GM18868 (cell line): ENCODE results near the gene WNT5A.

Experiments used
- ATAC-seq: cut with Tn5 transposase; IDR thresholded peaks from one replicate; pipeline ENCODE4 v1.9.1; 2021; ENCODE audit warnings: mild to moderate bottlenecking, moderate library complexity; ENCODE audit not compliant: unreplicated experiment

The WNT5A gene

DNA sequence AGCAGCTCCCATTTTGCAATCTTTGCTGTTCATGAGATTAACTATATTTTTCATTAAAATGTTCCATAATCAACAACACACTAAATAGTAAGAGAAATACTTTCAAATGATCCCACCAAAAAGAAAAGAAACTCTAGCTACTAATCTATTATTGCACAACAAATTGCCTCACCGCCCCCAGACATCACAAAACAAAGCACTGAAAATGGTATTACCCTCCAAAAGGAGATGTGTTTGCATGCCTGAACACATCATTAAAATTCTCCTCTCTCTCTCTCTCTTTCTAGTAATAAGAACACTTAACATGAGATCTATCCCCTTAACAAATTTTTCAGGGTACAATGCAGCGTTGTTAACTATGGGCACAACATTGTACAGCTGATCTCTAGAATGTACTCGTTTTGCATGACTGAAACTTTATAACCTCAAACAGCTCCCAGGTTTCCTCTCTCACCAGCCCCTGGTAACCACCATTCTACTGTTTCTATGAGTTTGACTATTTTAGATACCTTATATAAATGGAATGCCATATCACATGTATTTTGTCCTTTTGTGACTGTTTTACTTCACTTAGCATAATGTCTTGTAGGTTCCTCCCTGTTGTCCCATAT, 33.1 kb downstream of the WNT5A start:
- peak; percentile 59 for ATAC-seq

DNA sequence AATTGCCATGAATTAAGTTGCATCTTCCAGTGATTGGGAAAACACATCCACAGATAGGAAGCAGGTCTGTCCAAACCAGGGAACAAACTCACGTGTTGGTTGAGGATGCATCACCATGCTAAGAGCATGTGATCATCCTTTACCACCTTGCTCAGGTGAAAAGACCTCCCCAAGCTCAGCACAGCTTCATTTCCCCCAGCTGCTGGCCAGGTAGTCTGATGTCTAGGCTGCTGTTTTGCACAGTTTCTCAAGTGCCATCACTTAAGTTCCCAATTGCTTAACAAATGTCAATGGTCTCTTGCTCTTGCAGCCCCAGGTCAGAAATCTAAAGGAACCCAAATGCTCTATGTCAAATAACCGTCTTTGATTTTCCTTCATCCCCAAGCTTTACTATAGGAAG, 34.2 kb downstream of the WNT5A start:
- no peak for ATAC-seq

DNA sequence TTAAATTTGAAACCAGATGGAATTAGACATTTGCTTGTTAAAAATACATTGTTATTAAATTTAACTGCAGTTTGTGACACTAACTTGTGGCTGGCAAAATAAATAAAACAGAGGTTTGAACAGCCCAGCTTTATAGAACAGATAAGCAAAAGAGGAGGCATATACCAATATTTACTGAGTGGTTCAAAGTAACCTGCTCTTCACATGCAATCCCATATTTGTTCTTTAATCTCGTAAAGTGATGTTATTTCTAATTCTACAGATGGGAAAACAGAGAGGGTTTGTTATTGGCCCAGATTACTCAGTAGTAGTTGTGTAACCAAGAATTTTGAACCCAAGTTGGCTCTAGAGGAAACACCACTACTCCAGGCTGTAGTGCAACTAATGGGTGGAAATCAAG, 37.6 kb downstream of the WNT5A start:
- ATAC-seq = no peak

DNA sequence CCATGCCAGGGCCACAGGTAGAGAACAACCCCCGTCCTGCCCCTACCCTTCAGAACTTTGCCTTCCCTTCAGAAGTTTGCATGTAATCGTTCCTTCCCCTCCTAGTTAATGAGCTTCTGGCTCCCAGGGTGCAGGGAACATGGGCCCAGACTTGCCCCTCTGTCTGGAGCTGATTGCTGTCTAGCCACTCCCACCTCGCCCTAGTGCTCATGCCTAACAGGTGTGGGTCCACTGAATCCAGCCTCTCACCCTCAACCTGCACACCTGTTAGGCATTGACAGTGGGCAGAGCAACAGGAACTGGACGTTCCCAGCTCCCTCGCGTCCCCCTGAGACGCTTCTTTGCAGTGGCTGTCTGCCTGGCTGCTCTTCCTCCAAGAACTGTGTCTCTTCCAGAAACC, 40.3 kb downstream of the WNT5A start:
- no peak for ATAC-seq

DNA sequence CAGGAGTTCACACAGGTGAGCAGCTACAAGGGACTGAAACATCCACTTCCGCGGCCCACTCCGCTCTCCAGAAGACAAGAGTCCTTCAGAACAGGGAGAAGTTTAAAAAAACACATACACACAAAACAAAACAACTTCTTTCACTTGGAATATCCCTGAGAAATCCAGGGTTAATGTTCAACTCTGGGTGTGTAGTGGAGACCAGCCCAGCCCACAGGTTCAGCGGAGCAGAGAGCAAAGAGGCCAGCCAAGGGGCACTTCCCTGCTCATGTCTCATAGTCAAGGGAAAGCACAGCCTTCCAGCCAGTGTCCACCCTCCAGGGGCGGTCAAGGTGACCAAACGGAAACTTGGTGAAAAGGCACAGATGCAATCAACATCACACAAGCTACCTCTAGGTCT, 41.6 kb downstream of the WNT5A start:
- ATAC-seq = no peak

DNA sequence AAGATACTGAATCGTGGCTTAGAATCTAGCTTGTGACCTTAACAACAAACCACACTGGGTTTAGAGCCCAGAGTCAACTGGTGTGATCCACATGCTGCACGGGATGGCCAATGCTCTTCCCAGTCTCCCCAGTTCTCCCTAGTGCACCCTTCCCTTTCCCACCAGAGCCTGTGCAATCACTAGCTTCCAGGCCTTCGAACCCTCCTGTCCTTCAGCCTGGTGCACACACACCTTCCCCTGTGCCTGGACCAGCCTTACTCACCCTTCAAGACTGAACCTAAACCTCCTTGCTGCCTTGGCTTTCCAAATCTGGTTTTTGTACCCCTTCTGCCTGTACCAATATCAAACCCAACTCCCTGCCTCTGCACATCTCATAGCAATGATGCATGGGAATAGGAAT, 43.8 kb downstream of the WNT5A start:
- no peak for ATAC-seq

DNA sequence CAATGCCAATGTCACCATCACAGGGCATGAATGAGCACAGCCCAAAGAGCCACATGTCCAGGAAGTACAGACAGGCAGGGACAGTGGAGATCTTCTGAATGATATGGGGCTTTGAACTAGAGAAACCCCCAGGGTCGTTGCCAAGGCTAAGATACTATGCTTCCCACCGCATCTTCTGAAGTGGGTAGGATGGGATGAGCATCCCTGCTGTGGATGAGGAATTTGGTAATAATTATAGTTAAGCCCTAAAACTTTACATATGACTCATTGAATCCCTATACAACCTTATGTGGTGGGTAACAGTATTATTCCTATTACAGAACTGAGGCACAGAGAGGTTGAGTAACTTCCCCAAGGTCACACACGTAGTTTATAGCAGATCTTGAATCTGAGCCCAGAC, 44.2 kb downstream of the WNT5A start:
- no peak for ATAC-seq

DNA sequence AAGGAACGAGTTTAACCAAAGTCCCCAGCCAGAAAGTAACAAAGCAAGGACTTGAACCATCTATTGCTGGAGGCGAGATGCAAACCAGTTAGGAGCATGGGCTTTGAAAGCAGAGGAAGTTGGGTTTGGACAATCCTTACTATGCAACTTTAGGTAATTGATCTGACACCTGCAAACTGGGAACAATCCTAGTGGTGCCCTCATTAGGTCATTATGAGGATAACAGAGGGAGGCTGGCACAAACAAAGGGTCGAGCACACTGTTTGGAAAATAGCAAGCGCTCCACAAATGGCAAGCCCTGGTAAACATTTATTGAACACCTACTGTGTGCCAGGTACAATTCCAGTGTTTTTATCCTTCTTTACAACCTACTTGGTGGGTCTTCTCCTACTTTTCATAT, 45.6 kb downstream of the WNT5A start:
- ATAC-seq = no peak

DNA sequence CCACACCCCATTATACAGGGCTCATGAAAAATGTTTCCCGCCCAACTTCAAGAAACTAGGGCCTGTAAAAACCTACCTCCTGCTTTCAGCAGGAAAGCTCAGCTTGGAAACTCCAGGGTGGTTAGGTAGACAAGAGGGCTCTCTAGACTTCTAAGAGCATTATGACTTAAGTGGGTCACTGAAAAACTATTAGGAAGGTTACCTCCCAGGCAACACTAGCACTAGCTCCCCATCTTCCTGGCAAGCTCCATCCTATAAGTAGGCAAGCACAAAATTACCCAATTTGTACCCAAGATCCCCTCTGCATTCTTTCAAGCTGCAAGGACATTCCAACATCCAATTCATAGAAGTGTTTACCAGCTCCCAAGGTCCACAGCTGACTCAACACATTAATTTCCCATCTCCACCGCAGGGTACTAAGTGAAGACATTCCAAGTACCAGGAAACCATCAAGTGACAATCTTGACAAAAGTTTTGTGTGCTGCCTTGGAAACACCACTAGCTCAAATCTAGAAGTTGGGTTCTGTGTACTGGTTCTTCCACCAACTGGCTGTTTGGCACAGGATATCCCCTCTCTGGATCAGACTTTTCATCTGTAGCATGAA, 46.9 kb downstream of the WNT5A start:
- ATAC-seq = no peak

DNA sequence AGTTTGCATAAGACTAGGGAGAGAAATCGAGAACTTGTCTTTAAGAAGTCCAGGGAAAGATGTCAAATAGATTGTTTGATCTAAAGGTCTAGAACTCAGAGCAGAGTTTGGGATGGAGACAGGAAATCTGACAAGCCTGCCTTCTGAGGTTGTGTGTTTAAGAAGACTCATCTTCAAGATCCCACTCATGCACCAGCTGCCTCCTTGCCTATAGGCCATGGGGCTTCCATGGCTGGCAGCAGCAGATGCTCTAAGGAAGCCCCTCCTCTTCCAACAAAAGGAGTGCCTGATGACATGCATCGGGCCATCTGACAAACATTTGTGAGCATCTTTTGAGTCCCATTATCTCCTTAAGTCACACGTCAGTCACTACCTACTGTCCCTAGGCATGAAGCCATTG, 47.4 kb downstream of the WNT5A start:
- ATAC-seq = no peak

DNA sequence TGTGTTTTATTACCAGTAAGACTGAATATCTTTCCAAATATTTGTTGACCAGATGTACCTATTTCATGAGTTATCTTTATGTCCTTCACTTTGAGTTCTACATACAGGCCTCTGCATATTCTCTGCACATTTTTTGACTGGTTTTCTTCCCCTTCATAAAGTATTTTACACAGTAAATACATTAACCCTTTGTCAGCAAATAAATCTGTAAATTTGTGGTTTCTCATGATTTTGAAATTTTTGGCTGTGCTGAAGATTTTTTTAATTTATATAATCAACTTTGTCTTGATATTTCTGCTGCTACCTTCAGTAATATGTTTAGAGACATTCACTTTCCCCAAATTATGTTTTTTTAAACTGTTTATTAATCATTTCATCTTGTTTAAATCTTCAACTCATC, 50.5 kb downstream of the WNT5A start:
- ATAC-seq = no peak

DNA sequence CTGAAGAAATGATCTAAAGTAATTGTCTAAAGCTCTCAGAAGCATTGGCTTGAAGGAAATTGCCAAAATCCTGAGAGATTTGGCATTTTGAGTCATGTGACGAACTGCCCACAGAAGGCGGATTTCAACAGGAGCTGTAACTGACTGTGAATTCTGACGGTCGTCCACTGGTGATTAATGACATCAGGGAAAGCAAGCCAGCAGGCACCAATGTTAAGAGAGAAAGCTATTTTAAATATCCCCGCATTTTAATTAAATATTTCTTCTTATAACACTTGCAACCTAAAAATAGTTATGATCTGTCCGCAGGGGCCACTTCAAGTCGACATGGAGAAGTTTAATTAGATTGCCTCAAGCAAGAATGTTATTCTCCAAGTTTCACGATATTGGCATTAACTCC, 51.6 kb downstream of the WNT5A start:
- no peak for ATAC-seq

DNA sequence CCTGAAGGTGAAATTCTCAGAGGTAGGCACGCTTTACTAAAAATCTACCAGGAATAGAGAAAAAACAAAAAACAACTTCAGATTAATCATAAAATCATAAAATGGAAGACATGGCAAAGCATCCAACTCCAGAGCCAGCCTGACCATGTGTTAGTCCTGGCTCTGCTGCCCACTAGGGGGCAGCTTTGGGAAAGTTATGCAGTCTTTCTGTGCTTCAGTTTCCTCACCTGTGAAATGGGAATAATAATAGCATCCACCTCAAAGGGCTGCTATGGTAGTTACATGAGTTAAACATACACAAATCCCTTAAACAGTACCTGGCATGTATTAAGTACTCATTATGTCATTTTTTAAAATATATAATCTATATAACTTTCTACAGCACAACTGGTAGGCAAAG, 52.3 kb downstream of the WNT5A start:
- peak; percentile 65 for ATAC-seq

DNA sequence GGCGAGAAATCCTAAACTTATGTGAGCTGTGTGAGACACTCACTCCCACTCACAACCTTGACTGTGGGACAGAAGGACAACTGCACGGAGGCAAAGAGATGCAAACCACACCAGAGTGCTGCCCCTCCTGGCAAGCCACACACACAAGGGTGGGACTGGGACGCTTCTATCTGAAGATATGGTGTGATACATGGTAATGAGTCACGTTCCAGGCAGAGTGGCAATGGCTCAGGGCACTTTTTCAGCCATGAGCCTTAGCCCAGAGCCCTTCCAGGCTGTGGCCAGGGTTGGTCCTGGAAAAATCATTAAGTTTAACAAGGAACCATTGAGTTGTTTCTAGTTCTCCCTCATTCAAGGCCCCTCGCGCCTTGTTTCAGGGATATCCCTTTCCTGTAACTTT, 56.1 kb downstream of the WNT5A start:
- no peak for ATAC-seq

DNA sequence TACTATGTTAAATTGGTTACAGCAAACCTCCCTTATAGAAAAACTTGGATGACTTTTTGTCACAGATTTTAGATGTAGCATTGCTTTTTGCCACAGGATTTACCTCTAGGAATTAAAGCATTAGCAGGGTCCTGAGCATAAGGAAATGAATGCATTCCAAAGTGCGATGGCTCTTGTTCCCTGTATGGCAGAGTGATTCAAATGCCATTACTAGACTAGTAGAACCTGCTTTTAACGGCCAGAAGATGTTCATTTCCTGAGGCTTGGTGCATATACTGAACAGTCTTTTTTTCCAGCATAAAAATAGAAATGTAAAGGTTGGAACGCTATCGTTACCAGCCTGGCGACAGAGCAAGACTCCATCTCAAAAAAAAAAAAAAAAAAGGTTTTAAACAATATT, 59.4 kb downstream of the WNT5A start:
- ATAC-seq = no peak

DNA sequence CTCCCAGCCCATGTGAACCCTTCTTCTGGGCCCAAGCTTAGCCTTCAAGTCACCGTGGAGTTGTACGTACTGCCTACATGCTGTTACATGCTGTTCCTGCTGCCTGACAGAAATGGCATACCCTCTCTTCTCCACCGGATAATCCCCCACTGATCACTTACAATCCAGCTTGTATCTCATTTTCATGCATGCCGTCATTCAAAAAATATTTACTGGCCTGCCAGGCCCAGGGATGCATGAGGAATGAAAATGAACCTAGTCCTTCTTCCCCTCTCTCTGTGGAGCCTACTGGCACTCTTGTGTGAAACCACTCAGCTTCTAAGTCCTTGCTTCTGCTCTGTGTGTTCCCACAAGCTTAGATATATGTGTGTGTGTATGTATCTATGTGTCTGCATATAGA, 60.6 kb downstream of the WNT5A start:
- ATAC-seq = no peak

DNA sequence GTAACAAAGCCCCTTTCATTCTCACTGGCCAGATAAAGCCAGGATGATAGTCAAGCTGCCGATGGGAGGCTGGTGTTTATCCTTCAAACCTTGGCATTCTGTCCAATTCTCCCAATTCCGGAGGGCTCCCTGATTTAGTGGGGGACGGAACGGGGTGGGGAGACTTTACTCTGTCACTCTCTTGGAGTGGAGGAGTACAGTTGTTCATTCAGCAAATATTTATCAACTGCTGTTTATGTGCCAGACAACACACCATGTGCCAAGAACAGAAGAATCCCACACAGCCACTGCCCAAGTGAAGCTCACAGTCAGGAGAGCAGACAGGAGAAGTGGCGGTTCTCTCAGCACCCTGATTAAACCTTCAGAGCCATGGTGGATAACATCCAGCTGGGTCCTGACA, 63.3 kb downstream of the WNT5A start:
- ATAC-seq = no peak

DNA sequence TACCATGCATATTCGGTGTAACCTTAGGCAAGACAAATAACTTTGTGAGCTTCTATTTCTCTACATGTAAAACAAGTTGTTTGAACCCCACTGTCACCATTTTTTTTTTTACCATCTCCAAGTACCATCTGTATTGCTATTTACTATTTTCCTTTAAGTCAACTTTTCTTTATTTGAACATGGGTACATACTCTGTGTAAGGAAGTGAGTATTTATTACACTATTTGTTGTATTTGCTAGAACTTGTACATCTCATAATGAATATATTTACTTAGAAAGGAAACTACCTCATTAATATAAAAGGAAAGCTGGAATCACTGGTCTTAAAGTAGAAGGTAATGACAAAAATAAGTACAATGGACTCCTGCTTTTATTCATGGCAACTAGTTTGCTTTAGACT, 69.9 kb downstream of the WNT5A start:
- no peak for ATAC-seq

DNA sequence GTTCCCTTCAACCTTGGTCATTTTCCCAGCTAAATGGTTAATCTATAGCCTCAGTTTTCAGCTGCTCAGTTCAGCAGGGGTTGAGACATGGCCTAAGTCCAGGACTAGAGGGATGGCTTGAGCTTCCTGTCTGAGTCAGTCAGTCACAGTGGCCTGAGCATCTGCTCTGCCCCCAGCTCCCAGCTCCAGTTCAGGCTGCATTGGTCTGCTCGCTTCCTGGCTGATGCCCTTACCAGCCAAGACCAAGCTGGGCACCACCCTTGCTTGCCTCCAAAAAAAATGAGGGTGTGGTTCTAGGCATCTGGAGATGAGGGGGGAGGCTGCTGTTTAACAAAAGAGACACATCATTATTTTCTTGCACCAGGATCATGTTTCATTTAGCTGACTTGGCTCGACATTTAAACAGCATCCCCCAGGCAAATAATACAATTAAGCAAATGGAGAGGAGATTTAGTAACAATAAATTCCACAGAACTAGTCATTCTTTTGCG, 70.7 kb downstream of the WNT5A start:
- ATAC-seq = no peak
